Hepatic stellate cell (primary cell): ENCODE data around the gene PARVB.
"Not testable (repeated sequence)": the region's sequence is repeated elsewhere in the genome, so short reads cannot be mapped to it uniquely, and the experiment has no call there.

Experiments
- DNase-seq: peaks from one replicate; pipeline ENCODE4 v3.0.0; 2011; ENCODE audit warnings: low spot score

The PARVB gene

GRCh38 chr22:44110656-44111055 is 86.6 kb downstream of the PARVB start:
- not testable (repeated sequence) for DNase-seq

- DNase-seq = no peak
Measured at GRCh38 chr22:44111562-44112155, 87.6 kb downstream of the PARVB start.

GRCh38 chr22:44112191-44112590 is 88.1 kb downstream of the PARVB start:
- DNase-seq = no peak

- DNase-seq = no peak
Measured at GRCh38 chr22:44116331-44116730, 92.2 kb downstream of the PARVB start.

GRCh38 chr22:44116755-44117684 is 92.9 kb downstream of the PARVB start:
- DNase-seq = no peak

GRCh38 chr22:44117746-44118145 is 93.6 kb downstream of the PARVB start:
- no peak for DNase-seq

GRCh38 chr22:44118645-44119315 is 94.7 kb downstream of the PARVB start:
- no peak for DNase-seq

GRCh38 chr22:44119669-44120313 is 95.7 kb downstream of the PARVB start:
- no peak for DNase-seq

- no peak for DNase-seq
Measured at GRCh38 chr22:44120314-44120704, 96.2 kb downstream of the PARVB start.

- DNase-seq = no peak
Measured at GRCh38 chr22:44125421-44125820, 101.3 kb downstream of the PARVB start.

- DNase-seq = no peak
Measured at GRCh38 chr22:44126807-44127206, 102.7 kb downstream of the PARVB start.

GRCh38 chr22:44127356-44127755 is 103.3 kb downstream of the PARVB start:
- DNase-seq = no peak

- no peak for DNase-seq
Measured at GRCh38 chr22:44128958-44129618, 105.0 kb downstream of the PARVB start.

GRCh38 chr22:44129619-44129976 is 105.5 kb downstream of the PARVB start:
- no peak for DNase-seq

GRCh38 chr22:44130076-44130711 is 106.1 kb downstream of the PARVB start:
- no peak for DNase-seq

- DNase-seq = no peak
Measured at GRCh38 chr22:44131412-44131811, 107.3 kb downstream of the PARVB start.

GRCh38 chr22:44131989-44132685 is 108.0 kb downstream of the PARVB start:
- no peak for DNase-seq

- DNase-seq = no peak
Measured at GRCh38 chr22:44132724-44133123, 108.6 kb downstream of the PARVB start.

- DNase-seq = peak; percentile 76
Measured at GRCh38 chr22:44133161-44133560, 109.1 kb downstream of the PARVB start.

- DNase-seq = peak; percentile 91
Measured at GRCh38 chr22:44133901-44134571, 109.9 kb downstream of the PARVB start.
